Cortex of kidney (tissue), 1 donor: ENCODE data around the gene MYO16.
"Not testable (repeated sequence)": the region's sequence is repeated elsewhere in the genome, so short reads cannot be mapped to it uniquely, and the experiment has no call there.

Experiments
- DNase-seq: peaks from one replicate; lab custom pipeline; 2025; lab: John Stamatoyannopoulos, UW

Gene MYO16

GRCh38 chr13:109200556-109200955, 571.1 kb downstream of the MYO16 start:
- DNase-seq = no peak

GRCh38 chr13:109203587-109203986, 574.2 kb downstream of the MYO16 start:
- DNase-seq = no peak

DNA sequence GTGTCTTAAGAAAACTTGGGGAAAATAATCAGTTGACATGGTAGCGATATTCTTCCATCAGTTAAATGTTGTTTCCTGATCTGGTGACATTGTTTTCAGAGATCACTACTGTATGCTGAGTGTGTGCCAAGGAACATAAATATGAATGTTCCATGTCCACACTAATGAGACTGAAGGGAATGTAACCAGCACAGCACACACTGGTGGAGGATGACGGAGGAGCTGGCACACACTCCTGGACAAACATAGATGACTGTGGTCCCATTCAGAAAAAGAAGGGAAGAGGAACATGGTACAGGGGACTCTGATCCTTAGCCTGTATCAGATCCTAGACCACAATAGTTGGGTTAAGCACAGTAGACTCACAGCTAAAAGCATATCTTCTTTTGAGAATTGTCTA, 574.8 kb downstream of the MYO16 start:
- DNase-seq = no peak

- no peak for DNase-seq
Measured at GRCh38 chr13:109204657-109205056, 575.2 kb downstream of the MYO16 start.

GRCh38 chr13:109205315-109205714, 575.9 kb downstream of the MYO16 start:
- no peak for DNase-seq

GRCh38 chr13:109206616-109207015, 577.2 kb downstream of the MYO16 start:
- DNase-seq = no peak

GRCh38 chr13:109207622-109208021, 578.2 kb downstream of the MYO16 start:
- no peak for DNase-seq

DNA sequence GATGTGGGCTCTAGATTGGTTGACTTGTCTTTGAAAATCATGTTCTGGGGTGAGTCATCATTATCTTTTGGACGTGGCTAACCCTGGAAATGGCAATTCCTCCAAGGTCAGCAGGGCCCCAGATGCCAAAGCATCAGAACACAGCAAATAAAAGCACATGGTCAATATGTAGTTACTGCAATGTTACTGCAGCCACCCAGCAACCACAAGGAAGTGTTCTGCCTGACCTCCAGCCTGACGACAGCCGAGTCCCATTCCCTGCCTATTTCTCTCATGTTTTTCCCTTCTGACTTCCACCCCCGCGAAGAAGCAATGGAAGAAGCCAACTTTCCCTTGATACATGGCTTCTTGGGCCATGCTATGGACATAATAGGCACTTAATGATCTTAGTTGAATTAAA, 579.1 kb downstream of the MYO16 start:
- DNase-seq = no peak

- DNase-seq = no peak
Measured at GRCh38 chr13:109209526-109209925, 580.1 kb downstream of the MYO16 start.

- DNase-seq = no peak
Measured at GRCh38 chr13:109211616-109212015, 582.2 kb downstream of the MYO16 start.

- no peak for DNase-seq
Measured at GRCh38 chr13:109212650-109213049, 583.2 kb downstream of the MYO16 start.

- DNase-seq = no peak
Measured at GRCh38 chr13:109213714-109214113, 584.3 kb downstream of the MYO16 start.

DNA sequence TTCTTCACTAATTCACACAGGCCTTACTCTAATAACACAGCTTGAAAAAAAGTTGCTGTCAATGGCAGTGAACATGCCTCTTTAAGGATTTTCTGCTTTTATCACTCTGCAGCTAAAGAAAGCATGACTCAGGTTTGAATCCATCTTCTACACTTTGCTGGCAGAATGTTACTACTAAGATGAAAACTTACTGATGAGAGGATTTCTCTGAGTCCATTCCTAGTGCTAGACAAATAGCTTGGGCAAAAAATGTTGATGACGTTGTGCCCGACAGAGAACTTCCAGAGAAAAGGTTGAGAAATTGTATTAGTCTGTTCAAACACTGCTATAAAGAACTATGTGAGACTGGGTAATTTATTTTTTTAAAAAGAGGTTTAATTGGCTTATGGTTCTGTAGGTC, 585.0 kb downstream of the MYO16 start:
- no peak for DNase-seq

DNA sequence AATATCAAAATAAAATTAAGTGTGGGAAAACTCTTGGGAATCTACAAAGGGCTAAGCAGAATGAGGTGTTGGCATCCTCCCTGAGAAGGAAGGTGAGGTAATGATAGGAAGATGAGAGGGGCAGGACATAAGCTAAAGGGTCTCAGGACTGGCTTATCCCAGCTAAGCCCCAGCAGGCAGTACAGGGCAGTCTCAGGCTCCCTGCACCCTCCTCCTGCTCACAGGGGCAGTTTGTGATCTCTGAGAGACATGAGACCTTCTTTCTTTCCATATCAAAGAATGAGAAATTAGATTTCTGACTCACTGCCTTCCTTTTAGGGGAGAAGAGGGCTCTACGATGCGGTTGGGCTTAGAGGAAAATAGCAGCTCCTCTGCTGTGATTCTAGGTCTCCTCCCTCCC, 586.0 kb downstream of the MYO16 start:
- DNase-seq = no peak

DNA sequence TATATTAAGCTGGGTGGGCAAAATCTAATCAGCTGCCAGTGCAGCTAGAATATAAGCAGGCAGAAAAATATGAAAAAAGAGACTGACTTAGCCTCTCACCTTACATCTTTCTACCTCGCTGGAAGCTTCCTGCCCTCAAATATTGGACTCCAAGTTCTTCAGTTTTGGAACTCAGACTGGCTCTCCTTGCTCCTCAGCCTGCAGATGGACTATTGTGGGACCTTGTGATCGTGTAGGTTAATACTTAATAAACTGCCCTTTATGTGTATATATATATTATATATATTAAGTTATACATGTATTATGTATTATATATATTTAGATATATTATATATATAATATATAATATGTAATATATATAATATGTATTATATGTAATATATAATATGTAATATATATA, 588.1 kb downstream of the MYO16 start:
- not testable (repeated sequence) for DNase-seq

DNA sequence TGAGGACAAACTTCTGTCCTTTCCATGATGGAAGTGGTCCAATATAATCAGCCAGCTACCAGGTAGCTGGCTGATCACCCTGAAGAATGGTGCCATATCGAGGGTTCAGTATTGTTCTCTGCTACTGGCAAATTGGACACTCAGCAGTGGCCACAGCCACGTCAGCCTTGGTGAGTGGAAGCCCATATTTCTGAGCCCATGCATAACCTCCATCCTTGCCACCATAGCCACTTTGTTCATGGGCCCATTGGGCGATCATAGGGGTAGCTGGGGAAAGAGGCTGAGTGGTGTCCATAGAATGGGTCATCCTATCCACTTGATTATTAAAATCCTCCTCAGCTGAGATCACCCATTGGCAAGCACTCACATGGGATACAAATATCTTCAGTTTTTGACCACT, 591.2 kb downstream of the MYO16 start:
- no peak for DNase-seq

- DNase-seq = no peak
Measured at GRCh38 chr13:109224033-109224432, 594.6 kb downstream of the MYO16 start.

- DNase-seq = no peak
Measured at GRCh38 chr13:109226631-109227030, 597.2 kb downstream of the MYO16 start.

GRCh38 chr13:109227344-109227940, 598.0 kb downstream of the MYO16 start:
- DNase-seq = no peak

- no peak for DNase-seq
Measured at GRCh38 chr13:109228211-109228610, 598.8 kb downstream of the MYO16 start.

- DNase-seq = no peak
Measured at GRCh38 chr13:109231888-109232287, 602.5 kb downstream of the MYO16 start.

DNA sequence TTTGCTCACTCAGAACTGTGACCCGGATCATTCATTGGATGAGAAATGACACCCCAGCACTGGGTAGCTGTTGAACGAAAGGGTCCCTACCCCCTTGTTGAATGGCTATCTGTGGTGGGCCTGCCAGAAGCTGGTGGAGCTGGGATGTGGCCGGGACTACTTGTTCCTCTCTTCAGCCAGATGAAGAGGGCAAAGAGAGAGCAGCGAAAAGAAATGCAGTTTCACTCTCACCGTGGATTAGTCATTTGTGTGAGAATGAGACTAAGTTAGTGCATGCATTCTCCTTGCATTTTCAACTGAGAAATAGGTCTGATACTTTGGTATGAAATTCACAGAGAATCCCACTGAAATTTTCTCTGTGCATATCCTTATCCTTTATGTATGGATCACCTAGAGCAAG, 603.9 kb downstream of the MYO16 start:
- no peak for DNase-seq

DNA sequence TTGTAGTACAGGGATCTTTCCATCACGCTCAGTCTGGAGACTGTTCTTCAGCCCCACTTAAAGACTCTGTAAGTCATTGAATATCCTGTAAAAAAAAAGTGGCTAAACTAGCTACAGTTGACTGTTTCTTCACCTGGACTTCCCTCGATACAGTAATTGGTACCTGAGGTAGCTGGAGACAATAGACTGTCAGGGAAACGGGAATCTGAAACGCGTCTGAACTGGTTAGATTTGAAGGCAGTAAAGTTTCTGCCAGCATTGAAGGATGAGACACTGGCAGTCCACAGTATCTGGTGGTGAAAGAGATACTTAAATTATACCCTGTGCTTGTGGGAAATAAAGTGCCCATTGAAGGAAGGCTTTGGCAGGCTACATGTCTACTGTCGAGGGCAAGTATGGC, 606.5 kb downstream of the MYO16 start:
- DNase-seq = no peak

DNA sequence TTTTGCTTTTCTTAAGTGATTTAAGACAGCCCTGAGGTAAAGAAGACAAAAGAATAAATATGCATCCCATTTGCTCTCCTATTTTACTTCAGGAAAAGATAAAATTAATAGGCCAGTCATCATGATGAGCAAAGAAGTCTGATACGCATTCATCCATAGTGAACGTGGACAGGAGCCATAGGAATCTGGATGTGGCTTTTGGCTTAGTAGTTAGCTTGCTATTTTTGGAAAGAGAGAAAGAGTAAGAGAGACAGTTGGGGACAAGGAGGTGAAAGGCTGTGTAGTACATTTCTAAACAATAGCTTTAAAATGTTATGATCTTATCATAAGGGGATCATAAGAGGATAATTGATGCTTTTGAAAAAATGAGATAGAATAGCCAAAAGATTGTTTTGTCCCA, 611.7 kb downstream of the MYO16 start:
- no peak for DNase-seq
